ENCODE data around the gene ABCA8.

GRCh38 chr17:68853439-68853838 lies 101.8 kb downstream of the ABCA8 start:
- TF ChIP-seq CTCF (conservative IDR thresholded peaks at IDR 0.05; ENCODE audit: low read depth in 2 of 2) (no peak), EZH2phosphoT487 (IDR thresholded peaks at IDR 0.05; ENCODE audit: unreplicated experiment) (no peak), POLR2AphosphoS5 (IDR thresholded peaks at IDR 0.05; ENCODE audit: low read depth) (no peak), STAT1 (IDR thresholded peaks at IDR 0.05; ENCODE audit: unreplicated experiment) (no peak), EZH2 (IDR thresholded peaks at IDR 0.05; ENCODE audit: low read depth, unreplicated experiment) (no peak), ZNF114 (CRISPR knock-in tag; IDR thresholded peaks at IDR 0.05) (no peak)
- TF ChIP-seq, protein P1, sequence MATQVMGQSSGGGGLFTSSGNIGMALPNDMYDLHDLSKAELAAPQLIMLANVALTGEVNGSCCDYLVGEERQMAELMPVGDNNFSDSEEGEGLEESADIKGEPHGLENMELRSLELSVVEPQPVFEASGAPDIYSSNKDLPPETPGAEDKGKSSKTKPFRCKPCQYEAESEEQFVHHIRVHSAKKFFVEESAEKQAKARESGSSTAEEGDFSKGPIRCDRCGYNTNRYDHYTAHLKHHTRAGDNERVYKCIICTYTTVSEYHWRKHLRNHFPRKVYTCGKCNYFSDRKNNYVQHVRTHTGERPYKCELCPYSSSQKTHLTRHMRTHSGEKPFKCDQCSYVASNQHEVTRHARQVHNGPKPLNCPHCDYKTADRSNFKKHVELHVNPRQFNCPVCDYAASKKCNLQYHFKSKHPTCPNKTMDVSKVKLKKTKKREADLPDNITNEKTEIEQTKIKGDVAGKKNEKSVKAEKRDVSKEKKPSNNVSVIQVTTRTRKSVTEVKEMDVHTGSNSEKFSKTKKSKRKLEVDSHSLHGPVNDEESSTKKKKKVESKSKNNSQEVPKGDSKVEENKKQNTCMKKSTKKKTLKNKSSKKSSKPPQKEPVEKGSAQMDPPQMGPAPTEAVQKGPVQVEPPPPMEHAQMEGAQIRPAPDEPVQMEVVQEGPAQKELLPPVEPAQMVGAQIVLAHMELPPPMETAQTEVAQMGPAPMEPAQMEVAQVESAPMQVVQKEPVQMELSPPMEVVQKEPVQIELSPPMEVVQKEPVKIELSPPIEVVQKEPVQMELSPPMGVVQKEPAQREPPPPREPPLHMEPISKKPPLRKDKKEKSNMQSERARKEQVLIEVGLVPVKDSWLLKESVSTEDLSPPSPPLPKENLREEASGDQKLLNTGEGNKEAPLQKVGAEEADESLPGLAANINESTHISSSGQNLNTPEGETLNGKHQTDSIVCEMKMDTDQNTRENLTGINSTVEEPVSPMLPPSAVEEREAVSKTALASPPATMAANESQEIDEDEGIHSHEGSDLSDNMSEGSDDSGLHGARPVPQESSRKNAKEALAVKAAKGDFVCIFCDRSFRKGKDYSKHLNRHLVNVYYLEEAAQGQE (IDR thresholded peaks at IDR 0.05; ENCODE audit: unreplicated experiment) = no peak

Measured in GM23338 (cell line).